Anterior cingulate cortex (tissue), 58 donors: ENCODE results near the gene FYCO1.

Experiments
- DNase-seq, 58 donors: peaks; one replicate each; lab custom pipeline; 2025; lab: John Stamatoyannopoulos, UW

Gene FYCO1

GRCh38 chr3:45868650-45869049, 127.0 kb downstream of the FYCO1 start:
- DNase-seq = no peak

DNA sequence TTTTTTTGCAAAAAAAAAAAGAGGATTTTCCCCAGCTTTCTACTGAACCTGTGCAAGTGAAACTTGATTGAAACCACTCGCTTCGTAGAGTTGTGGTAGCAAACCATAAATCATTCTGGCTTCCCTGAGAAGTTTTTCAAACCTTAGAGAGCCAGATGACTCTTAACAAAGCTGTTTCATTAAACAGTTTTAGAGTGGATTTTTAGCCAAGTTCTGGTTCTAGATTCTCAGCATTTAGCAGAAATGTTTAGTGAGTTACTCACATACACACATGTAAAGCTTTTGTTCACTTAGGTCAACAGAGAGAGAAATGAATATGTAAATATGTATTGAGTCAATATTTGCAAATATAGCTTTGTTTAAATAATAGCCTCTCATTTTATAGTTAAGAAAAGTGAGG, 127.4 kb downstream of the FYCO1 start:
- DNase-seq = no peak
